Hepatocyte (in vitro differentiated cells): Measurements from ENCODE around the gene WDR36. TPM values are rescaled to one million over a fixed set of nuclear protein-coding genes. Genes with fewer than 3 reads are reported as not detected.

ENCODE experiments used
- DNase-seq: peaks from one replicate; pipeline ENCODE4 v3.0.0-alpha.2; 2016; ENCODE audit warnings: low spot score
- H2AFZ ChIP-seq: fragments of 200-600 bp; sonication (generic); 2 replicates; pipeline ENCODE4 v1.6.0; 2016; ENCODE audit warnings: antibody characterized with exemption, mild to moderate bottlenecking
- H3K27ac ChIP-seq: fragments of 200-600 bp; sonication (generic); 2 replicates; pipeline ENCODE4 v1.5.1; 2016; ENCODE audit warnings: mild to moderate bottlenecking
- H3K27me3 ChIP-seq: fragments of 200-600 bp; sonication (generic); 2 replicates; pipeline ENCODE4 v1.6.1; 2016
- H3K36me3 ChIP-seq: fragments of 200-600 bp; sonication (generic); replicated peaks from 2 replicates; pipeline ENCODE4 v1.5.1; 2016; ENCODE audit warnings: low read depth; ENCODE audit not compliant: insufficient read depth
- H3K4me1 ChIP-seq: fragments of 200-600 bp; sonication (generic); 2 replicates; pipeline ENCODE4 v1.5.1; 2016; ENCODE audit warnings: mild to moderate bottlenecking, moderate library complexity; ENCODE audit not compliant: insufficient read depth
- H3K4me2 ChIP-seq: fragments of 200-600 bp; sonication (generic); 2 replicates; pipeline ENCODE4 v1.6.0; 2016
- H3K4me3 ChIP-seq: fragments of 200-600 bp; sonication (generic); 2 replicates; pipeline ENCODE4 v1.5.1; 2016; ENCODE audit warnings: mild to moderate bottlenecking
- H3K79me2 ChIP-seq: fragments of 200-600 bp; sonication (generic); 2 replicates; pipeline ENCODE4 v1.6.0; 2017; ENCODE audit warnings: mild to moderate bottlenecking
- H3K9me2 ChIP-seq: fragments of 200-600 bp; sonication (generic); replicated peaks from 2 replicates; pipeline ENCODE4 v1.6.0; 2017; ENCODE audit warnings: mild to moderate bottlenecking; ENCODE audit not compliant: insufficient read depth
- H3K9me3 ChIP-seq: fragments of 200-600 bp; sonication (generic); 2 replicates; pipeline ENCODE4 v1.5.1; 2016; ENCODE audit warnings: low read depth, mild to moderate bottlenecking
- H4K20me1 ChIP-seq: fragments of 200-600 bp; sonication (generic); 2 replicates; pipeline ENCODE4 v1.6.0; 2016; ENCODE audit warnings: mild to moderate bottlenecking; ENCODE audit not compliant: insufficient read depth, poor library complexity, severe bottlenecking
- CTCF ChIP-seq: fragments of 200-600 bp; sonication (generic); IDR thresholded peaks from 2 replicates; pipeline ENCODE4 v1.5.1; 2016; ENCODE audit warnings: antibody characterized with exemption, mild to moderate bottlenecking; ENCODE audit not compliant: poor library complexity
- EZH2 ChIP-seq: fragments of 200-600 bp; sonication (generic); IDR thresholded peaks from 2 replicates; pipeline ENCODE4 v1.6.1; 2016; ENCODE audit warnings: antibody characterized with exemption, mild to moderate bottlenecking, borderline replicate concordance
- EZH2phosphoT487 ChIP-seq: fragments of 200-600 bp; sonication (generic); IDR thresholded peaks from one replicate; pipeline ENCODE4 v1.6.1; 2018; ENCODE audit warnings: antibody characterized with exemption, mild to moderate bottlenecking, low read depth, moderate library complexity; ENCODE audit not compliant: unreplicated experiment, severe bottlenecking
- WGBS: methylation state at CpG from one replicate; pipeline ENCODE4 v1.1.6; 2016; ENCODE audit warnings: low lambda C conversion rate; ENCODE audit errors: missing lambda C conversion rate; 5-methylcytosine and 5-hydroxymethylcytosine counted together
- polyA plus RNA-seq: library from polyadenylated mRNA; unstranded; fragments of >200 nt; fragmentation: Nextera tagmentation; extraction: Ambion mirVana; gene quantifications from 2 replicates; pipeline ENCODE4 v1.2.1, GENCODE V29; 2016
- total RNA-seq: library from RNA; depleted of rRNA; stranded (reverse); fragments of >200 nt; gene quantifications from 2 replicates; pipeline ENCODE4 v1.2.3, GENCODE V29; 2014

WDR36 gene
- total and polyA plus RNA-seq, 2 experiments from 2014 or later = 9.1 to 28.7 TPM

DNA sequence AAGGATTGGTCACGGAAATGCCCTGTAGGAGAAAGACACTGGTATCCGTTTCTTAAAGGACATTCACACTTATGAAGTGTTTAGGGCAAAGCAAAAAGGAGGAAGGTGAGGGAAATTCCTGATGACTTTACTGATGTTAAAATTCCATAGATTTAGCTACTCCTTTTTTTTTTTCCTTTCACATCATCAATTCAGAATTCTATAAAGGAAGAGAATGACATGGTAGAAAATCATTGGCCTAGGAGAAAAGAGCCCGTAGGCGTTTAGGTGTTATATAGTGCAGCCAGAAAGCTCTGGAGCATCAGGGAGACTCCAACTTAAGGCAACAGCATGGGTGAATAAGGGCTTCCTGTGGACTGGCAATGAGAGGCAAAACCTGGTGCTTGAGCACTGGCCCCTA lies 20.7 kb upstream of the WDR36 start, which contains the start of gene TSLP:
Gene TSLP, plus strand, starts transcription at position 301 of the 400 bp plus-strand sequence. CDS start 178 bp downstream, outside the sequence.
- H3K27ac ChIP-seq = no peak within 1 kb of the TSS
- H3K4me1 ChIP-seq = peaks cover 7% of the 10 kb centered on the region
- H3K9me3 ChIP-seq = no peaks in the 10 kb centered on the region
- H3K9me2 ChIP-seq = no peaks in the 10 kb centered on the region
- peak within 1 kb of the TSS; percentile 87 for H2AFZ ChIP-seq
- no peak for DNase-seq
- H4K20me1 ChIP-seq = no peaks in the 10 kb centered on the region
- H3K36me3 ChIP-seq = no peaks in the 10 kb centered on the region
- peak within 1 kb of the TSS; percentile 84 for H3K4me2 ChIP-seq
- peaks cover 88% of the 10 kb centered on the region for H3K27me3 ChIP-seq
- WGBS = 69% methylated on average over 4 of the region's 4 CpGs
- H3K79me2 ChIP-seq = no peaks in the 10 kb centered on the region
- TF ChIP-seq EZH2phosphoT487 = no peak
- TF ChIP-seq CTCF = no peak
- TF ChIP-seq EZH2 = no peak
- H3K4me3 ChIP-seq = peak within 1 kb of the TSS; percentile 11

- Histone ChIP-seq H3K27me3 (peaks cover 71% of the 10 kb centered on the region), H3K4me2 (peak overlapping the region; percentile 84), H3K27ac (no peak overlapping the region), H3K36me3 (no peaks in the 10 kb centered on the region), H3K9me3 (no peaks in the 10 kb centered on the region), H3K4me3 (peak overlapping the region; percentile 11), H2AFZ (peak overlapping the region; percentile 57), H3K79me2 (no peaks in the 10 kb centered on the region), H3K9me2 (no peaks in the 10 kb centered on the region), H3K4me1 (peaks cover 7% of the 10 kb centered on the region), H4K20me1 (no peaks in the 10 kb centered on the region)
- TF ChIP-seq EZH2phosphoT487 (no peak), EZH2 (no peak), CTCF (no peak)
- whole genome bisulfite sequencing = 1% methylated on average over 42 of the region's 44 CpGs
- DNase-seq = peak; percentile 20
Observed at GRCh38 chr5:111072949-111073682, 19.0 kb upstream of the WDR36 start.

DNA sequence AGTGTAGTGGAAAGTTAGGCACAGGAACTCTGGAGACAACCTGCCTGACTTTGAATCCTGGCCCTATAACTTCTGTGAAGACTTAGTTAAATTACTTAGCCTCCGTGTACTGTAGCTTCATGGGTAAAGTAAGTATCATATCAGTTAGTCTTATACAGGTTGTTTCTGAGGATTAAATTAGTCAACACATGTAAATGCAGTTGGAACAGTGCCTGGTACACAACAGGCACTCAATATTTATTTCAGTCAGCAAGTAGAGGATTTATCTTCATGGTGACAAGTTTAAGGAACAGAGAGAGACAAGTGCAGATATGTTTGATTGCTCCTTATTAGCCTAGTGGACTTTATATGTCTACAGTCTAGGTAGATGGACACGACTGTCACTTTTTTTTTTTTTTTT lies 17.9 kb upstream of the WDR36 start:
- Histone ChIP-seq H3K4me3 (no peak overlapping the region), H4K20me1 (no peaks in the 10 kb centered on the region), H2AFZ (no peak overlapping the region), H3K9me3 (no peaks in the 10 kb centered on the region), H3K4me2 (peak overlapping the region; percentile 84), H3K9me2 (no peaks in the 10 kb centered on the region), H3K27ac (no peak overlapping the region), H3K79me2 (no peaks in the 10 kb centered on the region), H3K4me1 (peaks cover 7% of the 10 kb centered on the region), H3K36me3 (no peaks in the 10 kb centered on the region), H3K27me3 (peaks cover 63% of the 10 kb centered on the region)
- no peak for TF ChIP-seq EZH2
- TF ChIP-seq EZH2phosphoT487 = no peak
- TF ChIP-seq CTCF = no peak
- WGBS = 81% methylated on average over 2 of the region's 2 CpGs
- DNase-seq = no peak
